GM18520 (cell line): ENCODE results near the gene MAGI1.
"Not testable (repeated sequence)": the region's sequence is repeated elsewhere in the genome, so short reads cannot be mapped to it uniquely, and the experiment has no call there.

Source experiments
- ATAC-seq: cut with Tn5 transposase; IDR thresholded peaks from one replicate; pipeline ENCODE4 v1.9.1; 2021; ENCODE audit not compliant: unreplicated experiment

MAGI1 gene

GRCh38 chr3:65575376-65575840 lies 463.3 kb downstream of the MAGI1 start:
- ATAC-seq, result no peak

- no peak for ATAC-seq
Observed at GRCh38 chr3:65573548-65574116, 465.1 kb downstream of the MAGI1 start.

- ATAC-seq, result no peak
Observed at GRCh38 chr3:65572175-65572777, 466.4 kb downstream of the MAGI1 start.

GRCh38 chr3:65569845-65570405 lies 468.8 kb downstream of the MAGI1 start:
- no peak for ATAC-seq

GRCh38 chr3:65569129-65569528 lies 469.6 kb downstream of the MAGI1 start:
- ATAC-seq, result no peak

- no peak for ATAC-seq
Observed at GRCh38 chr3:65568497-65568896, 470.2 kb downstream of the MAGI1 start.

- ATAC-seq, result not testable (repeated sequence)
Observed at GRCh38 chr3:65565744-65566143, 473.0 kb downstream of the MAGI1 start.

GRCh38 chr3:65564483-65564882 lies 474.2 kb downstream of the MAGI1 start:
- no peak for ATAC-seq

- no peak for ATAC-seq
Observed at GRCh38 chr3:65563861-65564260, 474.9 kb downstream of the MAGI1 start.

GRCh38 chr3:65562447-65562846 lies 476.3 kb downstream of the MAGI1 start:
- ATAC-seq, result no peak

- ATAC-seq, result no peak
Observed at GRCh38 chr3:65561617-65562016, 477.1 kb downstream of the MAGI1 start.

GRCh38 chr3:65560901-65561300 lies 477.8 kb downstream of the MAGI1 start:
- ATAC-seq, result no peak

- no peak for ATAC-seq
Observed at GRCh38 chr3:65560133-65560532, 478.6 kb downstream of the MAGI1 start.

GRCh38 chr3:65559643-65560042 lies 479.1 kb downstream of the MAGI1 start:
- no peak for ATAC-seq

GRCh38 chr3:65558826-65559225 lies 479.9 kb downstream of the MAGI1 start:
- no peak for ATAC-seq

- ATAC-seq, result no peak
Observed at GRCh38 chr3:65557899-65558564, 480.7 kb downstream of the MAGI1 start.

GRCh38 chr3:65556934-65557577 lies 481.7 kb downstream of the MAGI1 start:
- ATAC-seq, result no peak

GRCh38 chr3:65552434-65552833 lies 486.3 kb downstream of the MAGI1 start:
- ATAC-seq, result no peak

GRCh38 chr3:65551945-65552344 lies 486.8 kb downstream of the MAGI1 start:
- no peak for ATAC-seq

- no peak for ATAC-seq
Observed at GRCh38 chr3:65550137-65550536, 488.6 kb downstream of the MAGI1 start.

- no peak for ATAC-seq
Observed at GRCh38 chr3:65549626-65549959, 489.1 kb downstream of the MAGI1 start.
